ENCODE data around the gene AGRP. TPM values are rescaled to one million over a fixed set of nuclear protein-coding genes. Genes with fewer than 3 reads are reported as not detected.

AGRP gene
- total and polyA plus RNA-seq, 2 of the 4 experiments (the other 2 are of a cell fraction): not detected

GRCh38 chr16:67474551-67475455, 8.5 kb downstream of the AGRP start (continued):
- TF ChIP-seq SMC3 (IDR thresholded peaks at IDR 0.05; ENCODE audit: low read depth, low read length): no peak

- Histone ChIP-seq H4K8ac (ENCODE audit: low read depth in 2 of 2, low read length in 2 of 2) (no peak overlapping the region), H3K56ac (ENCODE audit: extremely low read depth, insufficient read depth, low read length) (no peak overlapping the region), H2BK20ac (ENCODE audit: low read depth, low read length) (no peak overlapping the region), H3K4me2 (ENCODE audit: low read depth, low read length) (no peak overlapping the region), H3K27me3 (ENCODE audit: control insufficient read depth, insufficient read depth, low read length) (no peaks in the 10 kb centered on the region), H3K4me1 (ENCODE audit: control insufficient read depth, insufficient read depth, low read length) (peaks cover 2% of the 10 kb centered on the region; the same call in 1 of the 2 replicates), H2BK15ac (ENCODE audit: low read depth, low read length) (no peak overlapping the region), H3K79me1 (ENCODE audit: low read depth in 1 of 2, low read length in 2 of 2) (peaks cover 28 to 87% of the 10 kb centered on the region in 2 experiments), H2AFZ (replicated peaks; ENCODE audit: low read length, poor library complexity) (no peak overlapping the region), H4K91ac (ENCODE audit: insufficient read depth, low read depth, low read length) (no peak overlapping the region), H3K9me1 (ENCODE audit: insufficient read depth, low read length) (peaks cover 22% of the 10 kb centered on the region), H3K4ac (ENCODE audit: low read depth, low read length) (no peak overlapping the region), H2AK9ac (replicated peaks; ENCODE audit: low read depth, low read length, poor library complexity) (no peak overlapping the region), H2BK5ac (ENCODE audit: low read depth, low read length, poor library complexity, severe bottlenecking) (no peak overlapping the region), H2AK5ac (ENCODE audit: low read depth, low read length) (no peak overlapping the region), H3K14ac (replicated peaks; ENCODE audit: low read depth, low read length) (no peak overlapping the region), H4K5ac (ENCODE audit: low read depth, low read length) (no peak overlapping the region), H3K18ac (ENCODE audit: low read depth, low read length) (no peak overlapping the region), H3K36me3 (ENCODE audit: control insufficient read depth, insufficient read depth, low read length) (peaks cover 2% of the 10 kb centered on the region; the same call in 1 of the 2 replicates), H3K4me3 (ENCODE audit: insufficient read depth, low read depth, low read length) (no peak overlapping the region), H3K9me3 (ENCODE audit: control insufficient read depth, insufficient read depth, low read length) (no peaks in the 10 kb centered on the region), H2BK120ac (ENCODE audit: low read depth, low read length) (no peak overlapping the region), H4K20me1 (ENCODE audit: insufficient read depth, low read length) (peaks cover 89% of the 10 kb centered on the region), H3K27ac (ENCODE audit: insufficient read depth, low read length) (no peak overlapping the region), H3K9ac (ENCODE audit: low read depth, low read length) (no peak overlapping the region), H3K23ac (ENCODE audit: low read depth, low read length) (no peak overlapping the region)
- ChIA-PET POLR2A (ENCODE audit: unreplicated experiment) (no interaction called here), CTCF (no interaction called here)
- intact Hi-C loops (cut with micrococcal nuclease) (no loop called here), dilution Hi-C loops (cut with HindIII; ENCODE audit: low sequenced_read_pairs, unreplicated experiment) (no loop called here), in situ Hi-C loops (cut with MboI; ENCODE audit: low sequenced_read_pairs) (no loop called here)
- 80% methylated on average over 1 of the region's 6 CpGs; no CpG with 5 or more reads in 1 of the 2 experiments for WGBS, 2 experiments (ENCODE audit: extremely low coverage in 2 of 2, insufficient read length in 1 of 2)
- DNase-seq: no peak
- no TSS peak for BruUV-seq (replicated peaks)
- ATAC-seq (ENCODE audit: low read depth): no peak
- no peak for TF ChIP-seq CTCF (conservative IDR thresholded peaks at IDR 0.05; ENCODE audit: low read depth, low read length)
- TF ChIP-seq MAZ (IDR thresholded peaks at IDR 0.05; ENCODE audit: borderline replicate concordance, low read depth, low read length): no peak
- no peak for TF ChIP-seq RFX5 (IDR thresholded peaks at IDR 0.05; ENCODE audit: low read depth, low read length)
- TF ChIP-seq BHLHE40 (IDR thresholded peaks at IDR 0.05; ENCODE audit: low read depth, low read length): no peak
- TF ChIP-seq CHD1 (IDR thresholded peaks at IDR 0.05; ENCODE audit: low read depth, low read length): no peak
- no peak for TF ChIP-seq MXI1 (IDR thresholded peaks at IDR 0.05; ENCODE audit: borderline replicate concordance, low read depth, low read length)
- TF ChIP-seq RAD21 (IDR thresholded peaks at IDR 0.05; ENCODE audit: low read length): no peak
- TF ChIP-seq FOS (IDR thresholded peaks at IDR 0.05; ENCODE audit: low read depth, low read length): no peak
- no peak for TF ChIP-seq NFE2L2 (IDR thresholded peaks at IDR 0.05; ENCODE audit: low read depth, low read length)
- no peak for TF ChIP-seq USF2 (IDR thresholded peaks at IDR 0.05; ENCODE audit: low read depth, low read length)
- no peak for TF ChIP-seq RCOR1 (IDR thresholded peaks at IDR 0.05; ENCODE audit: insufficient replicate concordance, low read length)
Observed at GRCh38 chr16:67471758-67472384, 11.5 kb downstream of the AGRP start.
